Lower lobe of right lung (tissue), 2 donors: Measurements from ENCODE around the gene ZC3H12D. TPM values are rescaled to one million over a fixed set of nuclear protein-coding genes. Genes with fewer than 3 reads are reported as not detected.

ENCODE experiments used
- ATAC-seq, 2 donors: fragments of 200-7000 bp; cut with Tn5 transposase; one replicate each; pipeline ENCODE4 v1.9.1; 2020 to 2022; ENCODE audit warnings: mild to moderate bottlenecking in 2 of 2, moderate library complexity in 2 of 2
- DNase-seq: peaks from one replicate; pipeline ENCODE4 v3.0.0-alpha.2; 2020
- H3K27ac ChIP-seq: fragments of 200-600 bp; one replicate; pipeline ENCODE4 v1.8.0; 2022
- H3K27me3 ChIP-seq: fragments of 200-600 bp; one replicate; pipeline ENCODE4 v1.8.0; 2022; ENCODE audit warnings: low read depth
- H3K36me3 ChIP-seq: fragments of 200-600 bp; one replicate; pipeline ENCODE4 v1.8.0; 2022; ENCODE audit warnings: mild to moderate bottlenecking
- H3K4me1 ChIP-seq: fragments of 200-600 bp; one replicate; pipeline ENCODE4 v1.8.0; 2022
- H3K4me3 ChIP-seq: fragments of 200-600 bp; one replicate; pipeline ENCODE4 v1.8.0; 2022; ENCODE audit warnings: mild to moderate bottlenecking
- H3K9me3 ChIP-seq: fragments of 200-600 bp; one replicate; pipeline ENCODE4 v1.8.0; 2022
- intact Hi-C: fragments of 100-400 bp; cut with DNase I; formaldehyde crosslinking; loops from one replicate; pipeline ENCODE4 v1.11.0; 2022
- total RNA-seq: library from RNA; stranded (reverse); fragmentation: NEBNext Ultra II Directional; extraction: Animal tissue kit (Norgen Biotek cat#: 25700); gene quantifications from one replicate; pipeline ENCODE4 v1.2.1, GENCODE V29; 2021
- TF ChIP-seq, protein P1 (sequence below): fragments of 200-600 bp; IDR thresholded peaks from one replicate; pipeline ENCODE4 v1.8.0; 2022; ENCODE audit warnings: antibody characterized with exemption, mild to moderate bottlenecking
- donor health status: DM: no; HTN: yes; CAD: no; lungs with severe emphysema.

The ZC3H12D gene
- total RNA-seq, 1 donor from 2014 or later: 2.6 TPM

DNA sequence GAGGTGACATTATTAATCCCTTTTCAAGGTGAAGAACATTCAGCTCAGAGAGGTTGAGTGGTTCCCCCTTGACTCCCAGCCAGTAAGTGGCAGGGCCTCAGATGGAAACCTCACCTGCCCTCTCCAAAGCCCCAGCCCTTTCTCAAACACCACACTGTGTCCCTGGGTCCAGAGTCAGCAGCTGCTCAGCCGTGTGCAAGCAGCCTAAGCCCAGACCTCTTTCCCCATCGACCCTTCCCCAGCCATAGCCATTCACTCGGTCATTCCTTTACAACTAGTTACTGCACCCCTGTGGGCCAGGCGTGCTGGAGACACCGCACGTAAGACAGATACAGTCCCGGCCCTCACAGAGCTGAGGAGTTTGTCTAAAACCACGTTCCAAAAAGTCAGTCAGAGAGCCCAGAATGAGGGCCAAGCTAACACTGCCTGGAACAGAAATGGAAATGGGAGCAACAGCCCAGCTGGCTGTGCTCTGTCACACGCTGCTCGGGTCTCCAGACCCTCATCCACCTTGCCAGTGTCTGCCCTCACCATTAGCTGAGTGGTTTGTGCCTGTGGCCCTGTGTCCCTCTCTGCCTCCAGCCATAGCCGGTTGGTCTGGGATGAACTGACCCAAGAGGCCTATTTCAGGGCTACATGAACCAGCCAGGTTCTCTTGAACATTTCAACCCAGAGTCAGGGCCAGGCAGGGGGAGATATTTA lies 29.6 kb downstream of the ZC3H12D start:
- peak; percentile 35 to 37 for ATAC-seq

DNA sequence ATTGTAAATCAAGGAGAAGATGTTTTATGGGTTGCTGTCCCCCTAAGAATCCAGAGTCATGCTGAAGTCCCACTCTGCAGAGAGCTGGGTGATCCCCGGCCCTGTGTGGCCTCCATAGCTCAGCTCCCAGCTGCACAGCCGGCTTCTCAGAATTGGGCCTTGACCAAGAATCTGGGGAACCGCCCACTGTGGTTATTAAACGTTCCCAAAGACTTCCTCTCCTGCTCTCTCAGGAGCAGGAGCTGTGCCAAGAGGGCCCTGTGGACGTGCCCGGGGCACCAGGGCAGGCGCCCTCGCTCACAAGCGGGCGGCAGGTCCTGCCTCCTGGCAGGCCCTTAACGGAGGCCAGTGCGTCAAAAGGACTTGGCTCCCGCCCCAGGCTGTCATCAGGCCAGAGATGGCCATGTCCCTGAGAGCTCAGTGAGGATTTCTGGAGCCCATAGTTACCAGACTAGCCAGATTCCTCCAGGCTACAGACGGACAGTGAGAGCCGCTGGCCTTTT lies 30.4 kb downstream of the ZC3H12D start:
- ATAC-seq: peak; percentile 93 to 94
- Histone ChIP-seq H3K27me3 (peaks cover 14% of the 10 kb centered on the region), H3K27ac (peak overlapping the region; percentile 78), H3K36me3 (no peaks in the 10 kb centered on the region), H3K9me3 (no peaks in the 10 kb centered on the region), H3K4me3 (peak overlapping the region; percentile 2), H3K4me1 (peaks cover 45% of the 10 kb centered on the region)
- intact Hi-C loops: no loop called here
- TF ChIP-seq, protein P1, sequence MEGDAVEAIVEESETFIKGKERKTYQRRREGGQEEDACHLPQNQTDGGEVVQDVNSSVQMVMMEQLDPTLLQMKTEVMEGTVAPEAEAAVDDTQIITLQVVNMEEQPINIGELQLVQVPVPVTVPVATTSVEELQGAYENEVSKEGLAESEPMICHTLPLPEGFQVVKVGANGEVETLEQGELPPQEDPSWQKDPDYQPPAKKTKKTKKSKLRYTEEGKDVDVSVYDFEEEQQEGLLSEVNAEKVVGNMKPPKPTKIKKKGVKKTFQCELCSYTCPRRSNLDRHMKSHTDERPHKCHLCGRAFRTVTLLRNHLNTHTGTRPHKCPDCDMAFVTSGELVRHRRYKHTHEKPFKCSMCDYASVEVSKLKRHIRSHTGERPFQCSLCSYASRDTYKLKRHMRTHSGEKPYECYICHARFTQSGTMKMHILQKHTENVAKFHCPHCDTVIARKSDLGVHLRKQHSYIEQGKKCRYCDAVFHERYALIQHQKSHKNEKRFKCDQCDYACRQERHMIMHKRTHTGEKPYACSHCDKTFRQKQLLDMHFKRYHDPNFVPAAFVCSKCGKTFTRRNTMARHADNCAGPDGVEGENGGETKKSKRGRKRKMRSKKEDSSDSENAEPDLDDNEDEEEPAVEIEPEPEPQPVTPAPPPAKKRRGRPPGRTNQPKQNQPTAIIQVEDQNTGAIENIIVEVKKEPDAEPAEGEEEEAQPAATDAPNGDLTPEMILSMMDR: no peak
- DNase-seq: peak; percentile 96

More for the DNA sequence above, 29.6 kb downstream of the ZC3H12D start:
- intact Hi-C loops: no loop called here
- no peaks in the 10 kb centered on the region for H3K9me3 ChIP-seq
- no peak overlapping the region for H3K4me3 ChIP-seq
- H3K27ac ChIP-seq: peak overlapping the region; percentile 78
- peaks cover 4% of the 10 kb centered on the region for H3K36me3 ChIP-seq
- peaks cover 13% of the 10 kb centered on the region for H3K27me3 ChIP-seq
- DNase-seq: no peak
- peaks cover 44% of the 10 kb centered on the region for H3K4me1 ChIP-seq
- TF ChIP-seq, protein P1: no peak

DNA sequence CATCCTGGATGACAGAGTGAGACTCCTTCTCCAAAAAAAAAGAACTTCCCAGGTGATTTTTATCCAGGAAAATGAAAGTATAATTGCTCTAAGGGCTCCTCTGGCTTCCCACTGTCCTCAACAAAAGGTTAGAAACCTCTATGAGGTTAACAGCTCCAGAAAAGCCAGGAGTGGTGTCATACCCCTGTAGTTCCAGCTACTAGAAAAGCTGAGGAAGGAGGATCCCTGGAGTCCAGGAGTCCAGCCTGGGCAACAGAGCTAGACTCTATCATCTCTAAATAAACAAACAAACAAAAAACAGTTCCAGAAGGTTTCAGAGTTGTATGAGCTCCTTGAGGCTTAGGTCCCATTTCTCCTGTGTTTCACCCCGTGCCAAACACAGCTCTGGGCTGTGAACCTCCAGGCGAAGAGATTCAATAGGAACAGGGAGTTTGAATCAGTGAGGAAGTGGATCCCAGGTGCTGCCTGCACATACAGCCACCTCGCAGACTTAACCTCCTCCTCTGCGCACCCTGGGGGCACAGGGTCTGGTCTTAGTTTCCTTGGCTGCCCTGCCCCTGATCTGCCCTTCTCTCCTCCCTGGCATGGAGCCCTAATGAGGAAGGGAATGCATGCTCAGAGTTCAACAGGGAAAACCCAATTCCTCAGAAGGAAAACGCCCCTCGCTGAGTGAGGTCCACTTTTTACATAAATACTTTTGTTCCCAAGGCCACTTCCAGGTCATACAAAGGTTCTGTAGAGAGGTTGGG lies 31.0 kb downstream of the ZC3H12D start:
- no peaks in the 10 kb centered on the region for H3K9me3 ChIP-seq
- H3K4me3 ChIP-seq: peak overlapping the region; percentile 2
- no peak for ATAC-seq
- intact Hi-C loops: no loop called here
- no peak for DNase-seq
- TF ChIP-seq, protein P1: no peak
- peak overlapping the region; percentile 78 for H3K27ac ChIP-seq
- peaks cover 14% of the 10 kb centered on the region for H3K27me3 ChIP-seq
- no peaks in the 10 kb centered on the region for H3K36me3 ChIP-seq
- peaks cover 45% of the 10 kb centered on the region for H3K4me1 ChIP-seq

DNA sequence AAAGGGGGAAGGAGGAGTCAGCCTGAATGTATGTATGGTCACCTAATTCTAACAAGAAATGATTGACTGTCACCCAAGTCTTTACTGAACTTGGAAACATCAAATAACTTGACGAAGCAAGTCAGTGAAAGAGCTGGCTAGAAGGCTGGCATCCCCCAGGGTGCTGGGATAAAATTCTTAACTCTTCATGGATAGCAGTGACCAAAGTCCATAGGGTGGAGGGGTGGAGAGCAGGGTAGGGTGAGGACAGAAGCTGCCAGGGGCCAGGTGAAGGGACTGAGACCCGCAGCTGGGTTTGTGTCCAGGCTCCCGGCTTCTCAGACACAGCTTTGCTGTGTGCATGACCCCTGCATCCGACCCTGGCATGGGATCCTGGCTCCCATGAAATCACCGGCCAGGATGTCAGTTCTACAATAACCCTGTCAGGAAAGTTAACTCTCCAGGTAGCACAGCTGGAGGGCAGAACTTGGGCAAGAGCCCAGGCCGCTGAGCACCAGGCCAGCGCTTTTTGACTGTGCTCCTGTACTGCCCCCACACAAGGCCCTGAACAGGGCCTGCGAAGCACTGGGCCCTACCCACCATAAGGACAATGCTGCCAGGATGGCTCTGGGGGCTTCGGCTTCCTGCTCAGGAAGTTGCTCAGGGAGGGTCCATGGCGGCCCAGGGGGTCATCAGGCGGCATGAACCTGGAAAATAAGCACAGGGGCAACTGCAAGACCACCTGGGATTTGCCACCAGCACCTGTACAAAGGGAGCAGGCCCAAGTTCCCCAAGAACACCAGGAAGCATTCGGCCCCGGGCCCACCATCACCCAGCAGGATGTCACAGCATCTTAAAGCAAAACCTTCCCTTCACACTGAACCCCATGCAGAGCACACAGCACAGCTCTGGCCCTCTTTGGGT lies 32.5 kb downstream of the ZC3H12D start:
- H3K4me1 ChIP-seq: peaks cover 45% of the 10 kb centered on the region
- no peak for ATAC-seq
- H3K27ac ChIP-seq: no peak overlapping the region
- no peak for DNase-seq
- H3K27me3 ChIP-seq: peaks cover 14% of the 10 kb centered on the region
- no peak overlapping the region for H3K4me3 ChIP-seq
- no peaks in the 10 kb centered on the region for H3K9me3 ChIP-seq
- intact Hi-C loops: no loop called here
- H3K36me3 ChIP-seq: no peaks in the 10 kb centered on the region
- TF ChIP-seq, protein P1: no peak

DNA sequence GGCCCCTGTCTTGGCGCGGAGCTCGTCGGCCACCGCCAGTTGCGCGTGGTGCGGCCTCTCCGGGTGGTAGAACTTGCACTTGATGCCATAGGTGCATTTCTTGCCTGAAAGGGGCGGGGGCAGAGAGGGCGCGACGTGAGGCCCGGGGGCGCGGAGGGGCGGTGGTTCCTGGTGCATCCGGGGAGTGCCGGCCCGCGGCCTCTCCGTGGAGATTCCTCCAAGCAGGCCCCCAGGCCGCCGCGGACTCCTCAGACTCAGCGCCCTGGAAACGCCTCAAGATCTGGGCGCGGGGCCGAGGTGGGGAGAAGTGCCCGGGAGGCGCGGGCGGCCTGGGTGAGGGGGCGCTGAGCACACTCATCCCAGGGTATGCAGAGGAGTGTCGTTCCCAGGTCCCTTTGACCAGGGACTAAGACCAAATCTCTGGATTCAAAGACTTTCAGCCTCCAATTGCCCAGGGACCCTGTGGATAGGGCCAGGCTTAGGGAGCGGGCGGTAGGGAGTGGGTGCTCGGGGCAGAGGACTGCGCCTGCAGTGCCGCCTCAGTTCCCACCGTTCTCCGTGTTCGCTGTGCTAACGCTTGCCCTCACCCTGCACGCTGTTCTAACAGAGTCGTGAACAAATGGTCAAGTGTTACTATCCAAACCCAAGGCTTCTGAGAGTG lies 33.3 kb downstream of the ZC3H12D start:
- TF ChIP-seq, protein P1: no peak
- DNase-seq (peak; percentile 78), ATAC-seq (peak; percentile 7 to 28)
- Histone ChIP-seq H3K9me3 (no peaks in the 10 kb centered on the region), H3K4me3 (peak overlapping the region; percentile 57), H3K27ac (peak overlapping the region; percentile 53), H3K27me3 (peaks cover 14% of the 10 kb centered on the region), H3K36me3 (no peaks in the 10 kb centered on the region), H3K4me1 (peaks cover 45% of the 10 kb centered on the region)
- intact Hi-C loops: no loop called here
